HFFc6 (cell line): ENCODE results near the gene KCNC1. TPM values are rescaled to one million over a fixed set of nuclear protein-coding genes. Genes with fewer than 3 reads are reported as not detected.

Experiments used
- DNase-seq: peaks from one replicate; pipeline ENCODE4 v3.0.0-alpha.2; 2018
- H3K27ac Mint-ChIP-seq: 2 replicates; pipeline ENCODE4 v1.8.0; 2020; ENCODE audit warnings: mild to moderate bottlenecking, mixed read lengths
- H3K27me3 Mint-ChIP-seq: 2 replicates; pipeline ENCODE4 v1.8.0; 2021; ENCODE audit warnings: mild to moderate bottlenecking, moderate library complexity, mixed read lengths; ENCODE audit not compliant: insufficient read depth
- H3K36me3 Mint-ChIP-seq: 2 replicates; pipeline ENCODE4 v1.8.0; 2021; ENCODE audit warnings: low read depth, mixed read lengths
- H3K4me1 Mint-ChIP-seq: 2 replicates; pipeline ENCODE4 v1.8.0; 2020; ENCODE audit warnings: low read depth, mixed read lengths
- H3K4me3 Mint-ChIP-seq: 2 replicates; pipeline ENCODE4 v1.8.0; 2020; ENCODE audit warnings: mild to moderate bottlenecking, moderate library complexity, mixed read lengths
- H3K9me3 Mint-ChIP-seq: 2 replicates; pipeline ENCODE4 v1.8.0; 2020; ENCODE audit warnings: mild to moderate bottlenecking, mixed read lengths
- total RNA-seq, 6 experiments: library from RNA; stranded (reverse); fragmentation: NEBNext Ultra II Directional; extraction: Animal tissue kit (Norgen Biotek cat#: 25700); gene quantifications; 2 replicates in 1 of 6; 3 replicates in 5 of 6; pipeline ENCODE4 v1.2.3, GENCODE V29; 2021
- TF ChIP-seq, protein P1 (sequence below): fragments of 200-600 bp; sonication (generic); IDR thresholded peaks from 2 replicates; pipeline ENCODE4 v1.5.0; 2021; ENCODE audit warnings: antibody characterized with exemption, mild to moderate bottlenecking

The KCNC1 gene
- total RNA-seq, 6 experiments from 2014 or later = not detected

DNA sequence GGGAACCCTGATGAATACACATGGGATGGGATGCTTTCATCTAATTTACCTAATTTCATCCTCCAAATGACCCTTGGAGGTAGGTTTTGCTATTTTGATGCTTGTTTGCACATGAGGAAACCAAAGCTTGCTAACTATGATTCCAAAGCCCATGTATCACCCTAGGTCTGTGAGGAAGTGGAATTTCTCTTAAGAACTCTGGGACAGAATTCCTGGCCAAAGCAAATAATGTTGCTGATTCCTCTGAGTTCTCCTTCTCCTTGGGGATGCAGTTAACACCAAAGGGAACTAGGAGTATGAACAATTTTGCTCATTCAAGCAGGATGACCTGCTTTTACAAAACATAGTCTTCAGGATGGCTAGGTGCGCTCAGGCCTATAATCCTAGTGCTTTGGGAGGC lies 80.0 kb downstream of the KCNC1 start:
- DNase-seq = no peak
- Mint-ChIP-seq H3K36me3 (no peaks in the 10 kb centered on the region), H3K27ac (no peak overlapping the region), H3K4me1 (peaks cover 17% of the 10 kb centered on the region), H3K9me3 (no peaks in the 10 kb centered on the region), H3K27me3 (peaks cover 2% of the 10 kb centered on the region; the same call in 1 of the 2 replicates), H3K4me3 (no peak overlapping the region)
- TF ChIP-seq, protein P1, sequence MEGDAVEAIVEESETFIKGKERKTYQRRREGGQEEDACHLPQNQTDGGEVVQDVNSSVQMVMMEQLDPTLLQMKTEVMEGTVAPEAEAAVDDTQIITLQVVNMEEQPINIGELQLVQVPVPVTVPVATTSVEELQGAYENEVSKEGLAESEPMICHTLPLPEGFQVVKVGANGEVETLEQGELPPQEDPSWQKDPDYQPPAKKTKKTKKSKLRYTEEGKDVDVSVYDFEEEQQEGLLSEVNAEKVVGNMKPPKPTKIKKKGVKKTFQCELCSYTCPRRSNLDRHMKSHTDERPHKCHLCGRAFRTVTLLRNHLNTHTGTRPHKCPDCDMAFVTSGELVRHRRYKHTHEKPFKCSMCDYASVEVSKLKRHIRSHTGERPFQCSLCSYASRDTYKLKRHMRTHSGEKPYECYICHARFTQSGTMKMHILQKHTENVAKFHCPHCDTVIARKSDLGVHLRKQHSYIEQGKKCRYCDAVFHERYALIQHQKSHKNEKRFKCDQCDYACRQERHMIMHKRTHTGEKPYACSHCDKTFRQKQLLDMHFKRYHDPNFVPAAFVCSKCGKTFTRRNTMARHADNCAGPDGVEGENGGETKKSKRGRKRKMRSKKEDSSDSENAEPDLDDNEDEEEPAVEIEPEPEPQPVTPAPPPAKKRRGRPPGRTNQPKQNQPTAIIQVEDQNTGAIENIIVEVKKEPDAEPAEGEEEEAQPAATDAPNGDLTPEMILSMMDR = no peak

- DNase-seq = no peak
- H3K9me3 Mint-ChIP-seq = no peaks in the 10 kb centered on the region
- peaks cover 2% of the 10 kb centered on the region; the same call in 1 of the 2 replicates for H3K27me3 Mint-ChIP-seq
- H3K36me3 Mint-ChIP-seq = no peaks in the 10 kb centered on the region
- peaks cover 17% of the 10 kb centered on the region for H3K4me1 Mint-ChIP-seq
- H3K27ac Mint-ChIP-seq = no peak overlapping the region
- TF ChIP-seq, protein P1 = no peak
- no peak overlapping the region for H3K4me3 Mint-ChIP-seq
Measured at GRCh38 chr11:17816232-17816931, 81.8 kb downstream of the KCNC1 start.

GRCh38 chr11:17821648-17822400 lies 87.2 kb downstream of the KCNC1 start:
- Mint-ChIP-seq H3K9me3 (no peaks in the 10 kb centered on the region), H3K4me3 (no peak overlapping the region), H3K36me3 (no peaks in the 10 kb centered on the region), H3K27ac (peak overlapping the region; percentile 42; the same call in 1 of the 2 replicates), H3K4me1 (peaks cover 11% of the 10 kb centered on the region), H3K27me3 (no peaks in the 10 kb centered on the region)
- TF ChIP-seq, protein P1 = no peak
- peak; percentile 53 for DNase-seq

- Mint-ChIP-seq H3K27me3 (no peaks in the 10 kb centered on the region), H3K4me1 (peaks cover 11% of the 10 kb centered on the region), H3K4me3 (no peak overlapping the region), H3K27ac (peak overlapping the region; percentile 42; the same call in 1 of the 2 replicates), H3K36me3 (no peaks in the 10 kb centered on the region), H3K9me3 (no peaks in the 10 kb centered on the region)
- no peak for DNase-seq
- TF ChIP-seq, protein P1 = no peak
Measured at GRCh38 chr11:17822401-17822781, 87.8 kb downstream of the KCNC1 start.

DNA sequence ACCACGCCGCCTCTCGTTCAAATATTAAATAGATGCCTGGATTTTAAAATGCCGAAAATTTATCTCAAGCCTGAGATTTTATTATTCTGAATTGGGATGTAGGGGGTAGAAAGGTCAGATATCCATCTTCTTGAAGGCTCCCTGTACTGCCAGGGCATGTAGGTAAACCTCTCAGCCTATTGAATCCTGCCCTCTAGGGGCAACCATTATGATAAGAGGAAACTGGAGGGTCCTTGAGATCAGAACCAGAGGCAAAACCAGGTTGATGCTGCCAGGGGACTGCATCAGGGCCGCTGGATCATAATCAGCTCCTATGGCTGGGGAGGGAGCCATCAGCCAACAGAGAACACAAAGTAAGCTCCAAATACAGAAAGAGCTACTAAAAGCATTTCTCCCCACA lies 92.4 kb downstream of the KCNC1 start:
- Mint-ChIP-seq H3K27me3 (no peaks in the 10 kb centered on the region), H3K9me3 (no peaks in the 10 kb centered on the region), H3K4me1 (peaks cover 11% of the 10 kb centered on the region), H3K4me3 (no peak overlapping the region), H3K36me3 (no peaks in the 10 kb centered on the region), H3K27ac (no peak overlapping the region)
- DNase-seq = no peak
- TF ChIP-seq, protein P1 = peak; percentile 41
